Cerebellar nuclear complex (tissue), 1 donor: Measurements from ENCODE around the gene PHF21B.
"Not testable (repeated sequence)": the region's sequence is repeated elsewhere in the genome, so short reads cannot be mapped to it uniquely, and the experiment has no call there.

Source experiments
- DNase-seq, 2 experiments: peaks; one replicate each; lab custom pipeline; 2025; lab: John Stamatoyannopoulos, UW

The PHF21B gene

GRCh38 chr22:44917372-44918165 is 92.2 kb downstream of the PHF21B start:
- DNase-seq: no peak

- DNase-seq: no peak
Observed at GRCh38 chr22:44916281-44917231, 93.2 kb downstream of the PHF21B start.

- DNase-seq: no peak
Observed at GRCh38 chr22:44915441-44915840, 94.4 kb downstream of the PHF21B start.

GRCh38 chr22:44914026-44914721 is 95.6 kb downstream of the PHF21B start:
- DNase-seq: no peak

- no peak for DNase-seq
Observed at GRCh38 chr22:44913198-44913983, 96.4 kb downstream of the PHF21B start.

GRCh38 chr22:44909241-44909640 is 100.6 kb downstream of the PHF21B start:
- no peak for DNase-seq

GRCh38 chr22:44907765-44908737 is 101.8 kb downstream of the PHF21B start:
- no peak for DNase-seq

GRCh38 chr22:44906999-44907644 is 102.7 kb downstream of the PHF21B start:
- DNase-seq: no peak

GRCh38 chr22:44906248-44906936 is 103.4 kb downstream of the PHF21B start:
- no peak for DNase-seq

GRCh38 chr22:44904492-44905152 is 105.2 kb downstream of the PHF21B start:
- not testable (repeated sequence) for DNase-seq

- not testable (repeated sequence) for DNase-seq
Observed at GRCh38 chr22:44903164-44903563, 106.6 kb downstream of the PHF21B start.

GRCh38 chr22:44901301-44901700 is 108.5 kb downstream of the PHF21B start:
- no peak for DNase-seq

GRCh38 chr22:44898236-44898635 is 111.6 kb downstream of the PHF21B start:
- no peak for DNase-seq

- no peak for DNase-seq
Observed at GRCh38 chr22:44895296-44896055, 114.3 kb downstream of the PHF21B start.

- DNase-seq: no peak
Observed at GRCh38 chr22:44894782-44895181, 115.0 kb downstream of the PHF21B start.

- DNase-seq: no peak
Observed at GRCh38 chr22:44894321-44894720, 115.5 kb downstream of the PHF21B start.

- no peak for DNase-seq
Observed at GRCh38 chr22:44893731-44894080, 116.1 kb downstream of the PHF21B start.
